OCI-LY1 (cell line): ENCODE data around the gene KPNA5.

Experiments
- H2AFZ ChIP-seq: fragments of 200-600 bp; sonication (generic), shearing (Covaris generic); 2 replicates; pipeline ENCODE4 v1.6.0; 2014; ENCODE audit warnings: antibody characterized with exemption, mild to moderate bottlenecking, low read length
- H3F3A ChIP-seq: fragments of 200-600 bp; sonication (generic), shearing (Covaris generic); 2 replicates; pipeline ENCODE4 v1.6.0; 2014; ENCODE audit warnings: mild to moderate bottlenecking, antibody characterized with exemption, low read length, moderate library complexity; ENCODE audit not compliant: insufficient read depth
- H3K27ac ChIP-seq: fragments of 200-600 bp; sonication (generic); 2 replicates; pipeline ENCODE4 v1.5.1; 2014; ENCODE audit warnings: low read length, mixed run types, mild to moderate bottlenecking, low read depth; ENCODE audit not compliant: poor library complexity, severe bottlenecking
- H3K27me3 ChIP-seq: fragments of 200-600 bp; sonication (generic); 2 replicates; pipeline ENCODE4 v1.6.0; 2014; ENCODE audit warnings: antibody characterized with exemption, mild to moderate bottlenecking, low read length, moderate library complexity; ENCODE audit not compliant: insufficient read depth
- H3K36me3 ChIP-seq: fragments of 200-600 bp; sonication (generic); 2 replicates; pipeline ENCODE4 v1.6.1; 2014; ENCODE audit warnings: mild to moderate bottlenecking, antibody characterized with exemption, low read length, moderate library complexity, mixed read lengths; ENCODE audit not compliant: insufficient read depth
- H3K4me1 ChIP-seq: fragments of 200-600 bp; sonication (generic); 2 replicates; pipeline ENCODE4 v1.5.1; 2014; ENCODE audit warnings: mild to moderate bottlenecking, low read length, moderate library complexity; ENCODE audit not compliant: insufficient read depth, severe bottlenecking
- H3K4me2 ChIP-seq: fragments of 200-600 bp; sonication (generic), shearing (Covaris generic); 2 replicates; pipeline ENCODE4 v1.6.1; 2014; ENCODE audit warnings: low read length
- H3K4me3 ChIP-seq: fragments of 200-600 bp; sonication (generic); 2 replicates; pipeline ENCODE4 v1.5.1; 2014; ENCODE audit warnings: low read length, low read depth, mild to moderate bottlenecking, mixed read lengths; ENCODE audit not compliant: poor library complexity, severe bottlenecking
- H3K79me2 ChIP-seq: fragments of 200-600 bp; shearing (Covaris generic); 2 replicates; pipeline ENCODE4 v1.6.1; 2016; ENCODE audit warnings: mixed run types, low read length, mixed read lengths; ENCODE audit not compliant: insufficient read depth
- H3K9ac ChIP-seq: fragments of 200-600 bp; sonication (generic), shearing (Covaris generic); 2 replicates; pipeline ENCODE4 v1.6.1; 2014; ENCODE audit warnings: mild to moderate bottlenecking, low read length, mixed read lengths
- H3K9me2 ChIP-seq: fragments of 200-600 bp; sonication (generic), shearing (Covaris generic); 2 replicates; pipeline ENCODE4 v1.6.1; 2014; ENCODE audit warnings: low read depth, mild to moderate bottlenecking, low read length, mixed read lengths
- H3K9me3 ChIP-seq: fragments of 200-600 bp; shearing (Covaris generic); 2 replicates; pipeline ENCODE4 v1.6.1; 2014; ENCODE audit warnings: low read length, mixed read lengths
- H4K20me1 ChIP-seq: fragments of 200-600 bp; sonication (generic), shearing (Covaris generic); 2 replicates; pipeline ENCODE4 v1.6.0; 2016; ENCODE audit warnings: mild to moderate bottlenecking, low read length; ENCODE audit not compliant: insufficient read depth
- CTCF ChIP-seq: fragments of 200-600 bp; sonication (generic), shearing (Covaris generic); IDR thresholded peaks from 2 replicates; pipeline ENCODE4 v1.5.1; 2017; ENCODE audit warnings: mild to moderate bottlenecking, antibody characterized with exemption, low read length, moderate library complexity, mixed read lengths
- EZH2 ChIP-seq: fragments of 200-600 bp; sonication (generic), shearing (Covaris generic); IDR thresholded peaks from 2 replicates; pipeline ENCODE4 v1.8.0; 2017; ENCODE audit warnings: borderline replicate concordance, mixed run types, mild to moderate bottlenecking, antibody characterized with exemption, low read length, moderate library complexity, mixed read lengths

The KPNA5 gene

GRCh38 chr6:116772450-116772849 lies 91.4 kb downstream of the KPNA5 start:
- Histone ChIP-seq H3K4me1 (no peaks in the 10 kb centered on the region), H3K9me3 (no peaks in the 10 kb centered on the region), H2AFZ (no peak overlapping the region), H3K9ac (no peak overlapping the region), H3K4me3 (no peak overlapping the region), H3K27ac (no peak overlapping the region), H4K20me1 (no peaks in the 10 kb centered on the region), H3K27me3 (no peaks in the 10 kb centered on the region), H3K36me3 (no peaks in the 10 kb centered on the region), H3K79me2 (no peaks in the 10 kb centered on the region), H3K9me2 (no peaks in the 10 kb centered on the region), H3F3A (no peaks in the 10 kb centered on the region), H3K4me2 (no peak overlapping the region)
- TF ChIP-seq CTCF (no peak), EZH2 (no peak)

- H2AFZ ChIP-seq = no peak overlapping the region
- TF ChIP-seq EZH2 = no peak
- TF ChIP-seq CTCF = no peak
- H3K79me2 ChIP-seq = no peaks in the 10 kb centered on the region
- H4K20me1 ChIP-seq = no peaks in the 10 kb centered on the region
- no peaks in the 10 kb centered on the region for H3K27me3 ChIP-seq
- no peak overlapping the region for H3K9ac ChIP-seq
- H3K4me1 ChIP-seq = no peaks in the 10 kb centered on the region
- no peak overlapping the region for H3K4me2 ChIP-seq
- no peak overlapping the region for H3K27ac ChIP-seq
- H3K9me2 ChIP-seq = no peaks in the 10 kb centered on the region
- no peaks in the 10 kb centered on the region for H3K9me3 ChIP-seq
- H3K4me3 ChIP-seq = no peak overlapping the region
- H3F3A ChIP-seq = no peaks in the 10 kb centered on the region
- no peaks in the 10 kb centered on the region for H3K36me3 ChIP-seq
Measured at GRCh38 chr6:116773886-116774285, 92.9 kb downstream of the KPNA5 start.

- no peaks in the 10 kb centered on the region for H4K20me1 ChIP-seq
- H3K9me3 ChIP-seq = no peaks in the 10 kb centered on the region
- no peak overlapping the region for H3K9ac ChIP-seq
- H3K27me3 ChIP-seq = no peaks in the 10 kb centered on the region
- H3K4me2 ChIP-seq = no peak overlapping the region
- H3K79me2 ChIP-seq = no peaks in the 10 kb centered on the region
- no peaks in the 10 kb centered on the region for H3K9me2 ChIP-seq
- no peak overlapping the region for H3K27ac ChIP-seq
- no peaks in the 10 kb centered on the region for H3F3A ChIP-seq
- TF ChIP-seq CTCF (peak; percentile 50; the same call in 1 of the 2 replicates), EZH2 (no peak)
- no peaks in the 10 kb centered on the region for H3K36me3 ChIP-seq
- H3K4me1 ChIP-seq = no peaks in the 10 kb centered on the region
- H3K4me3 ChIP-seq = no peak overlapping the region
- no peak overlapping the region for H2AFZ ChIP-seq
Measured at GRCh38 chr6:116779573-116780164, 98.7 kb downstream of the KPNA5 start.
